Thyroid gland (tissue), 4 donors: ENCODE data around the gene PHF3.

Experiments used
- CTCF ChIP-seq, 6 experiments: fragments of 200-600 bp in 3 of 6; fragments of 450-650 bp in 3 of 6; sonication (generic) in 3 of 6; IDR thresholded peaks; one replicate each; pipeline ENCODE4 v1.5.1; 2016 to 2019; ENCODE audit warnings: antibody characterized with exemption in 6 of 6, mild to moderate bottlenecking in 2 of 6, inconsistent platforms in 1 of 6, moderate library complexity in 1 of 6
- POLR2A ChIP-seq, 2 donors: fragments of 450-650 bp; IDR thresholded peaks; one replicate each; pipeline ENCODE4 v1.6.1; 2017; ENCODE audit warnings: antibody characterized with exemption in 2 of 2, mild to moderate bottlenecking in 2 of 2, moderate library complexity in 1 of 2

GRCh38 chr6:63683071-63683603 lies 47.5 kb downstream of the PHF3 start:
- no peak for TF ChIP-seq CTCF (IDR thresholded peaks at IDR 0.05)
- TF ChIP-seq POLR2A (IDR thresholded peaks at IDR 0.05) = no peak
